HG03064 (cell line): ENCODE results near the gene RPH3AL.
"Not testable (repeated sequence)": the region's sequence is repeated elsewhere in the genome, so short reads cannot be mapped to it uniquely, and the experiment has no call there.

ENCODE experiments used
- ATAC-seq: cut with Tn5 transposase; IDR thresholded peaks from one replicate; pipeline ENCODE4 v1.9.1; 2021; ENCODE audit warnings: low read depth; ENCODE audit not compliant: unreplicated experiment

The RPH3AL gene

GRCh38 chr17:231191-231965, 121.2 kb downstream of the RPH3AL start:
- ATAC-seq: no peak

GRCh38 chr17:230395-230770, 122.2 kb downstream of the RPH3AL start:
- no peak for ATAC-seq

- ATAC-seq: no peak
Observed at GRCh38 chr17:229709-230394, 122.8 kb downstream of the RPH3AL start.

- no peak for ATAC-seq
Observed at GRCh38 chr17:228951-229708, 123.5 kb downstream of the RPH3AL start.

- ATAC-seq: no peak
Observed at GRCh38 chr17:227946-228615, 124.5 kb downstream of the RPH3AL start.

- ATAC-seq: no peak
Observed at GRCh38 chr17:227078-227945, 125.3 kb downstream of the RPH3AL start.

- ATAC-seq: no peak
Observed at GRCh38 chr17:226108-227077, 126.2 kb downstream of the RPH3AL start.

GRCh38 chr17:225551-225950, 127.1 kb downstream of the RPH3AL start:
- no peak for ATAC-seq

- ATAC-seq: not testable (repeated sequence)
Observed at GRCh38 chr17:224576-224975, 128.0 kb downstream of the RPH3AL start.

- ATAC-seq: no peak
Observed at GRCh38 chr17:223723-224471, 128.7 kb downstream of the RPH3AL start.

GRCh38 chr17:222172-222571, 130.4 kb downstream of the RPH3AL start:
- ATAC-seq: no peak

GRCh38 chr17:219696-220095, 132.9 kb downstream of the RPH3AL start:
- ATAC-seq: no peak

GRCh38 chr17:218432-219110, 134.0 kb downstream of the RPH3AL start:
- no peak for ATAC-seq

GRCh38 chr17:216625-217024, 136.0 kb downstream of the RPH3AL start:
- no peak for ATAC-seq

- not testable (repeated sequence) for ATAC-seq
Observed at GRCh38 chr17:215563-216478, 136.8 kb downstream of the RPH3AL start.

- no peak for ATAC-seq
Observed at GRCh38 chr17:214881-215331, 137.7 kb downstream of the RPH3AL start.
